RPMI7951 (cell line): ENCODE data around the gene NELL1. TPM values are rescaled to one million over a fixed set of nuclear protein-coding genes. Genes with fewer than 3 reads are reported as not detected.

Experiments
- DNase-seq: peaks from one replicate; pipeline ENCODE4 v3.0.0-alpha.2; 2012; ENCODE audit warnings: low read depth
- total RNA-seq: library from RNA; depleted of rRNA; stranded (reverse); fragments of >200 nt; shearing (Covaris generic); gene quantifications from 2 replicates; pipeline ENCODE4 v1.2.3, GENCODE V29; 2014

NELL1 gene
- total RNA-seq, 1 experiment from 2014 or later, result 0.12 TPM

GRCh38 chr11:20873054-20873453 is 203.7 kb downstream of the NELL1 start:
- DNase-seq, result no peak

GRCh38 chr11:20874358-20874757 is 205.0 kb downstream of the NELL1 start:
- DNase-seq, result no peak

- DNase-seq, result no peak
These were observed 206.5 kb downstream of the NELL1 start for GRCh38 chr11:20875889-20876288.

- no peak for DNase-seq
These were observed 207.4 kb downstream of the NELL1 start for GRCh38 chr11:20876738-20877137.

GRCh38 chr11:20880094-20880493 is 210.7 kb downstream of the NELL1 start:
- DNase-seq, result no peak

- DNase-seq, result no peak
These were observed 212.1 kb downstream of the NELL1 start for GRCh38 chr11:20881328-20882079.

- DNase-seq, result no peak
These were observed 217.8 kb downstream of the NELL1 start for GRCh38 chr11:20887137-20887536.

GRCh38 chr11:20894296-20894695 is 224.9 kb downstream of the NELL1 start:
- DNase-seq, result no peak

GRCh38 chr11:20909995-20910726 is 240.8 kb downstream of the NELL1 start:
- no peak for DNase-seq

- DNase-seq, result no peak
These were observed 241.3 kb downstream of the NELL1 start for GRCh38 chr11:20910733-20911132.

- DNase-seq, result no peak
These were observed 242.9 kb downstream of the NELL1 start for GRCh38 chr11:20912065-20912821.

GRCh38 chr11:20912922-20913512 is 243.6 kb downstream of the NELL1 start:
- no peak for DNase-seq

GRCh38 chr11:20917306-20917705 is 247.9 kb downstream of the NELL1 start:
- no peak for DNase-seq

- no peak for DNase-seq
These were observed 257.6 kb downstream of the NELL1 start for GRCh38 chr11:20926799-20927540.

- no peak for DNase-seq
These were observed 261.6 kb downstream of the NELL1 start for GRCh38 chr11:20931029-20931428.

GRCh38 chr11:20933086-20933485 is 263.7 kb downstream of the NELL1 start:
- DNase-seq, result no peak

GRCh38 chr11:20933958-20934357 is 264.6 kb downstream of the NELL1 start:
- no peak for DNase-seq

- no peak for DNase-seq
These were observed 265.1 kb downstream of the NELL1 start for GRCh38 chr11:20934516-20934915.

- no peak for DNase-seq
These were observed 268.4 kb downstream of the NELL1 start for GRCh38 chr11:20937826-20938225.

- DNase-seq, result no peak
These were observed 280.2 kb downstream of the NELL1 start for GRCh38 chr11:20949585-20949984.

- DNase-seq, result peak; percentile 87
These were observed 293.2 kb downstream of the NELL1 start for GRCh38 chr11:20962581-20962980.
